Nephron progenitor cell (in vitro differentiated cells): ENCODE data around the gene EPN2.
A peak's percentile ranks its signal among the peaks of the same experiment; 100 is the strongest.

Source experiments
- DNase-seq: peaks from one replicate; pipeline ENCODE4 v3.0.0; 2021
- H3K27ac Mint-ChIP-seq: 2 replicates; pipeline ENCODE4 v1.8.0; 2021; ENCODE audit warnings: mild to moderate bottlenecking, moderate library complexity, mixed read lengths
- H3K27me3 Mint-ChIP-seq: 2 replicates; pipeline ENCODE4 v1.8.0; 2021; ENCODE audit warnings: mild to moderate bottlenecking, low read depth, mixed read lengths; ENCODE audit not compliant: poor library complexity
- H3K36me3 Mint-ChIP-seq: 2 replicates; pipeline ENCODE4 v1.8.0; 2021; ENCODE audit warnings: low read depth, mixed read lengths
- H3K4me1 Mint-ChIP-seq: 2 replicates; pipeline ENCODE4 v1.8.0; 2021; ENCODE audit warnings: mixed read lengths
- H3K4me3 Mint-ChIP-seq: 2 replicates; pipeline ENCODE4 v1.8.0; 2021; ENCODE audit warnings: mild to moderate bottlenecking, moderate library complexity, mixed read lengths
- H3K9me3 Mint-ChIP-seq: 2 replicates; pipeline ENCODE4 v1.8.0; 2021; ENCODE audit warnings: mild to moderate bottlenecking, moderate library complexity, mixed read lengths
- CTCF ChIP-seq: fragments of 200-600 bp; sonication (generic); IDR thresholded peaks from 2 replicates; pipeline ENCODE4 v1.5.0; 2021; ENCODE audit warnings: antibody characterized with exemption

EPN2 gene

GRCh38 chr17:19264268-19264667, 27.1 kb downstream of the EPN2 start:
- Mint-ChIP-seq H3K27ac (peak overlapping the region; percentile 64), H3K27me3 (no peaks in the 10 kb centered on the region), H3K9me3 (no peaks in the 10 kb centered on the region), H3K36me3 (peaks cover 14% of the 10 kb centered on the region), H3K4me3 (no peak overlapping the region), H3K4me1 (peaks cover 73% of the 10 kb centered on the region)
- no peak for DNase-seq
- TF ChIP-seq CTCF = no peak

DNA sequence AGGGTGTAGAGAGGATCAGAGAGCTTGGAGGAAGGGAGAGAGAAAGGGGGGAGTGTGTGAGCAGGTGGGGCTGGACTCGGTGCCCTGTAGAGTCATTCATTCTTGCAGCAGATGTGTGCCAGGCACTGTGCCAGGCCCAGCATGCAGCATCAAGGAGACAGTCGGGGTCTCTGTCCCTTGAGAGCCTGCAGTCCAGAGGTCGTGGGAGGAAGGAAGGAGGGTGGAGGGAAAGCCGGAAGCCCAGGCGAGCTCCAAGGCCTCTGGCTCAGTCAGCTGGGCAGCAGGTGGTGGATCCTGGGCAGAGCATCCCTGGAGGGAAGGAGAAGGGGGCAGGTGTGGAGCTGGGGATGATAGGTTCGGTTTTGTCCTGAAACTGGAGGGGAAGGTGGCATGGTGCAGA, 27.5 kb downstream of the EPN2 start:
- no peak for TF ChIP-seq CTCF
- H3K4me3 Mint-ChIP-seq = no peak overlapping the region
- H3K36me3 Mint-ChIP-seq = peaks cover 14% of the 10 kb centered on the region
- no peaks in the 10 kb centered on the region for H3K9me3 Mint-ChIP-seq
- peak overlapping the region; percentile 64 for H3K27ac Mint-ChIP-seq
- peaks cover 73% of the 10 kb centered on the region for H3K4me1 Mint-ChIP-seq
- H3K27me3 Mint-ChIP-seq = no peaks in the 10 kb centered on the region
- no peak for DNase-seq

- H3K4me1 Mint-ChIP-seq = peaks cover 66% of the 10 kb centered on the region
- TF ChIP-seq CTCF = no peak
- no peak overlapping the region for H3K4me3 Mint-ChIP-seq
- no peaks in the 10 kb centered on the region for H3K9me3 Mint-ChIP-seq
- peaks cover 10% of the 10 kb centered on the region for H3K36me3 Mint-ChIP-seq
- DNase-seq = no peak
- peak overlapping the region; percentile 67 for H3K27ac Mint-ChIP-seq
- no peaks in the 10 kb centered on the region for H3K27me3 Mint-ChIP-seq
These were observed 28.6 kb downstream of the EPN2 start for GRCh38 chr17:19265755-19266154.

DNA sequence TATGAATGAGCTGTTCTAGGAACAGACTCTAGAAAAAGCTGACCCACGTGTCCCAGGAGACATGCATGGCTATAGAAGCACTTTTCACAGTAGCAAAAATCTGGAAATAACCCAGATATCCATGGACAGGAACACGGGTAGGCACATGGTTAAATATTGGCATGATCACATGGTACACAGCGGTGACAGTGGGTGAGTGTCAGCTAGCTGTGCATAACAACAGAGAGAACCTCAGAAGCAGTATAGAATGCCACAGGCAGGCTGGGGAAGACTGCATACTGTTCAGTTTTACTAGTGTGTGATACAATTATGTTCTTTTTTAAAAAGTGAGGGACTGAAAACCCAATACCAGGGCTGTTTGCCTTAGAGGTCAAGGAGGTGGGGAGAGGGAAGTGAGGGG, 31.4 kb downstream of the EPN2 start:
- no peak for DNase-seq
- Mint-ChIP-seq H3K4me1 (peaks cover 72% of the 10 kb centered on the region), H3K27me3 (no peaks in the 10 kb centered on the region), H3K4me3 (no peak overlapping the region), H3K36me3 (peaks cover under 1% of the 10 kb centered on the region), H3K27ac (peak overlapping the region; percentile 92), H3K9me3 (no peaks in the 10 kb centered on the region)
- TF ChIP-seq CTCF = no peak

GRCh38 chr17:19269106-19269505, 31.9 kb downstream of the EPN2 start:
- no peaks in the 10 kb centered on the region for H3K27me3 Mint-ChIP-seq
- H3K27ac Mint-ChIP-seq = peak overlapping the region; percentile 92
- no peak for DNase-seq
- no peaks in the 10 kb centered on the region for H3K9me3 Mint-ChIP-seq
- no peak overlapping the region for H3K4me3 Mint-ChIP-seq
- peaks cover 6% of the 10 kb centered on the region for H3K36me3 Mint-ChIP-seq
- H3K4me1 Mint-ChIP-seq = peaks cover 67% of the 10 kb centered on the region
- no peak for TF ChIP-seq CTCF

DNA sequence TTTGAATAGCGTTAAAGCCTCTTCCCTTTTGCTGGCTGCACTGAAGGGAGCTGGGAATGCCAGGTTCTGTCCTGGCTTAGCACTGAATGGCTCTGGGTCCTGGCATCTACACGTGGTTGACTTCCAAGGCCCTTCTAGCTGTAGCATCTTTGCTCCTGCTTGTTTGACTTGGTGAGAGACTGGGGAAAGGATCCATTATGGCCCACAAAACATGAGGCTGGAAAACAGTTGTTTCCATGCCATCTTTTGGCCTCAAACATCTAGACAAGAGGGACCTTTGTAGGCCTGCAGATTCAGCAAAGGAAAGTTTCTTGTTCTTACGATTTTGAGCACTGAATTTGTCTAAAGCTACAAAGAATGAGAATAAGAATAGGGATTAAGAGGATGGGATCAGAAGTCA, 32.5 kb downstream of the EPN2 start:
- DNase-seq = no peak
- no peaks in the 10 kb centered on the region for H3K9me3 Mint-ChIP-seq
- no peak overlapping the region for H3K4me3 Mint-ChIP-seq
- no peak for TF ChIP-seq CTCF
- H3K36me3 Mint-ChIP-seq = peaks cover 11% of the 10 kb centered on the region
- H3K27me3 Mint-ChIP-seq = no peaks in the 10 kb centered on the region
- no peak overlapping the region for H3K27ac Mint-ChIP-seq
- H3K4me1 Mint-ChIP-seq = peaks cover 62% of the 10 kb centered on the region
